HEK293T (cell line): ENCODE data around the gene ANKRD17.
"Not testable (repeated sequence)": the region's sequence is repeated elsewhere in the genome, so short reads cannot be mapped to it uniquely, and the experiment has no call there.

Experiments used
- CTCF ChIA-PET: fragments of 350-600 bp; formaldehyde crosslinking; extraction: SDS; loops from one replicate; lab custom pipeline; 2021; ENCODE audit warnings: antibody characterized with exemption, inconsistent platforms; lab: Yijun Ruan, JAX
- POLR2A ChIA-PET: fragments of 350-600 bp; formaldehyde crosslinking; extraction: SDS; loops from one replicate; lab custom pipeline; 2020; ENCODE audit warnings: antibody characterized with exemption, inconsistent platforms; lab: Yijun Ruan, JAX
- DNase-seq: peaks from one replicate; pipeline ENCODE4 v3.0.0; 2012; ENCODE audit warnings: mixed read lengths; ENCODE audit errors: extremely low spot score
- ARNT ChIP-seq: fragments of 450-650 bp; IDR thresholded peaks from 2 replicates; pipeline ENCODE4 v1.6.1; 2017; ENCODE audit warnings: mild to moderate bottlenecking
- BHLHE40 ChIP-seq: fragments of 450-650 bp; IDR thresholded peaks from 2 replicates; pipeline ENCODE4 v1.6.1; 2016; ENCODE audit warnings: mild to moderate bottlenecking, moderate library complexity, borderline replicate concordance
- CTBP1 ChIP-seq: fragments of 450-650 bp; IDR thresholded peaks from 2 replicates; pipeline ENCODE4 v1.6.1; 2016; ENCODE audit warnings: borderline replicate concordance
- ELF4 ChIP-seq: fragments of 450-650 bp; IDR thresholded peaks from 2 replicates; pipeline ENCODE4 v1.6.1; 2017; ENCODE audit warnings: antibody characterized with exemption
- FOXA1 ChIP-seq: fragments of 450-650 bp; IDR thresholded peaks from 2 replicates; pipeline ENCODE4 v1.6.1; 2016; ENCODE audit warnings: mild to moderate bottlenecking
- FOXK2 ChIP-seq: fragments of 450-650 bp; IDR thresholded peaks from 2 replicates; pipeline ENCODE4 v1.6.1; 2016; ENCODE audit warnings: mild to moderate bottlenecking
- FOXM1 ChIP-seq: fragments of 450-650 bp; IDR thresholded peaks from 2 replicates; pipeline ENCODE4 v1.6.1; 2017; ENCODE audit warnings: mild to moderate bottlenecking, borderline replicate concordance
- HDGF ChIP-seq: fragments of 450-650 bp; IDR thresholded peaks from 2 replicates; pipeline ENCODE4 v1.6.1; 2017; ENCODE audit warnings: antibody characterized with exemption, borderline replicate concordance
- L3MBTL2 ChIP-seq: fragments of 450-650 bp; conservative IDR thresholded peaks from 2 replicates; pipeline ENCODE4 v1.6.1; 2016; ENCODE audit warnings: mild to moderate bottlenecking
- LEF1 ChIP-seq: fragments of 450-650 bp; IDR thresholded peaks from 2 replicates; pipeline ENCODE4 v1.6.1; 2017; ENCODE audit warnings: mild to moderate bottlenecking, borderline replicate concordance
- NFRKB ChIP-seq: fragments of 450-650 bp; IDR thresholded peaks from 2 replicates; pipeline ENCODE4 v1.6.1; 2016; ENCODE audit warnings: mild to moderate bottlenecking, moderate library complexity
- SP1 ChIP-seq: fragments of 450-650 bp; IDR thresholded peaks from 2 replicates; pipeline ENCODE4 v1.6.1; 2017
- SUZ12 ChIP-seq: fragments of 450-650 bp; IDR thresholded peaks from 2 replicates; pipeline ENCODE4 v1.6.1; 2016; ENCODE audit warnings: mild to moderate bottlenecking
- TARDBP ChIP-seq: fragments of 450-650 bp; IDR thresholded peaks from 2 replicates; pipeline ENCODE4 v1.6.1; 2016
- ZNF384 ChIP-seq: fragments of 450-650 bp; IDR thresholded peaks from 2 replicates; pipeline ENCODE4 v1.6.1; 2016
- TF ChIP-seq, protein P1 (sequence below): fragments of 450-650 bp; IDR thresholded peaks from 2 replicates; pipeline ENCODE4 v1.6.1; 2016

Gene ANKRD17

DNA sequence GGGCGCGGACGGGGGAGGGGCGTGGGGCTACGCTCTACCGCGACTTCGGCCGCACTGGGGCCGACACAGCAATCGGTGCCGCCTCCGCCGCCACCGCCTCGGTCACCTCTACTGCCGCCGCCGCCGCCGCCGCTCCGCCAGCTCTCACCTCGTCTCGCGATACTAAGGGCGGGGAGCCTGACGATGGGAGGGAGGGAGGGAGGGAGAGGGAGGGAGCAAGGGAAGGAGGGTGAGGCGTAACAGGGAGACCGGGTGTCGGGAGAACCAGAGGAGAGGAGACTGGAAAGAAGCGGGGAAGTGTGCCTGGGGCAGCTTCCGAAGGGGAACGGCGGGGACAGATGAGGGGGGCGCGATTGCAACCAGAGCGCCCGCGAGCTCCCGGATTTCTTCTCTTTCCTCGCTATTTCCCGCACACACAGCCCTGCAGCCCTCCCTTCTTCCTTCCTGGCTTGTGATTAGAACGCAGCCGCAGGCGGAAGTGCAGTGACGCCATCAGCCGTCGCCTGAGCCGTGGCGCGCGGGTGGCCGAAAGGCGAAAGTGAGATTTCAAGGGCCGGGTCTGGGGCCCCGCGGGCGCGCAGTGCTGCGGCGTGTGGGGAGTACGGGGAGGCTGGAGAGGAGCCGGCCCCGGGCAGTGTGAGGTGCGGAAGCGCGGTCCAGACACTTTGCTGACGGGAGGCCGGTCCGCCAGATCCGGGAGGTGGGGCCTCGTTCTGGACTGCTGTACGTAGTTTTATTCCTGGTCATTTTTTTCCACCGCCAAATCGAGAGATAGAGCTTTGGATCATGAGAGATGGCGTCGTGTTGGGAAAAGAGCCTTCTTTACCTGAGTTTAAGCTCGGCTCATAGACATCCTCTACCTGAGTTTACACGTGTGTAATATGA lies at the start of gene ANKRD17:
TSS of gene ANKRD17 (minus strand) at position 113 of the 885 bp plus-strand sequence. CDS start 130 bp downstream, outside the sequence.
- TF ChIP-seq HDGF (no peak), ELF4 (peak; percentile 82), L3MBTL2 (peak; percentile 52; the same call in 1 of the 2 replicates), NFRKB (peak; percentile 63; the same call in 1 of the 2 replicates), SP1 (no peak)
- ChIA-PET CTCF (no interaction called here), POLR2A (interaction anchor here (0.6 to 2.6 kb wide), 14 partner anchors 8 to 917 kb away, joined by 3 to 12 read pairs (median 3); partner anchors contain the start of gene COX18)
- peak; percentile 75 for DNase-seq

DNA sequence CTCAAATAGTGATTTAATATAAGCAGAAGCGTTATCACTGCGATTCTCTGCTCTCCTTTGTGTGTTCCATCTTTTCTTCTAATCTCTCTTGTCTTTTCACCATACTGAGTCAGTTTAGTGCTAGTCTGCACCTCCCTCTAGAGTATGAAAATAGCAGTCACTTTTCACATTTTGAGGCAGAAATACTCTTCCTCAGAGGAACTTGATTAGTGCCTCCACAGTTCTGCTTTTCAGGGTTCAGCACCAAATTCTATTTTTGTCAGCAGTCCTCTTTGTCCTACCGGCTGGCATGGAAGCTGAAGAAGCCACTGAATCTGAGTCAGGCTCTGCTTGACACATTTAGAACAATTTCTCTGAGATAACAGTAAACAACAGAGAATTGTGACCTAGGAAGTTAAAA lies 49.7 kb upstream of the ANKRD17 start:
- ChIA-PET CTCF (interaction anchor here (0.8 to 0.9 kb wide), 2 partner anchors 96 to 346 kb away, joined by 3 read pairs; partner anchors contain the start of gene ALB), POLR2A (no interaction called here)
- TF ChIP-seq, protein P1, sequence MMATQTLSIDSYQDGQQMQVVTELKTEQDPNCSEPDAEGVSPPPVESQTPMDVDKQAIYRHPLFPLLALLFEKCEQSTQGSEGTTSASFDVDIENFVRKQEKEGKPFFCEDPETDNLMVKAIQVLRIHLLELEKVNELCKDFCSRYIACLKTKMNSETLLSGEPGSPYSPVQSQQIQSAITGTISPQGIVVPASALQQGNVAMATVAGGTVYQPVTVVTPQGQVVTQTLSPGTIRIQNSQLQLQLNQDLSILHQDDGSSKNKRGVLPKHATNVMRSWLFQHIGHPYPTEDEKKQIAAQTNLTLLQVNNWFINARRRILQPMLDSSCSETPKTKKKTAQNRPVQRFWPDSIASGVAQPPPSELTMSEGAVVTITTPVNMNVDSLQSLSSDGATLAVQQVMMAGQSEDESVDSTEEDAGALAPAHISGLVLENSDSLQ = no peak
- TF ChIP-seq SP1 (no peak), NFRKB (no peak), FOXM1 (no peak), CTBP1 (no peak), BHLHE40 (no peak), ARNT (no peak), ELF4 (no peak), FOXK2 (no peak), TARDBP (no peak), ZNF384 (no peak), FOXA1 (no peak), HDGF (no peak), LEF1 (no peak), L3MBTL2 (no peak)
- no peak for DNase-seq

DNA sequence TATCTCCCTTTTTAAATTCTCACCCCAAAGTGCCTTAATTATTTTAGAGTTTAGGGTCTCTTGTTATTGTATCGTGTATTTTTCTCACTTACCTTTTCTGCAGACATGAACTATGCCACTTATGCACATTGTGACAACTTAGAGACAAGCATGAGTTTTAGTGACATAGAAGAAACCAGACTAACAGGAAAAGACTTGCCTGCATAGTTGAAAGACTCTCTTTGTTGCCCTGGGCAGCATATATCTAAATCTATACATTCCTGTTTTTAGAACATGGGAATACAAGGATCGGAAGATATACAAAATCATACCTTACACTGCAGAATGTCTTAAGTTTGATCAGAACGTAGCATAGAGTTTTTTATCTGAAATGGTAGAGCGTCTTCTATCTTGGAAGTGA lies 45.1 kb upstream of the ANKRD17 start:
- no peak for TF ChIP-seq FOXK2
- TF ChIP-seq NFRKB = no peak
- no peak for TF ChIP-seq FOXA1
- no peak for TF ChIP-seq LEF1
- no peak for TF ChIP-seq SP1
- TF ChIP-seq FOXM1 = no peak
- TF ChIP-seq, protein P1 = no peak
- no peak for TF ChIP-seq L3MBTL2
- no peak for TF ChIP-seq CTBP1
- TF ChIP-seq HDGF = no peak
- no peak for TF ChIP-seq ARNT
- no peak for TF ChIP-seq SUZ12
- no peak for TF ChIP-seq TARDBP
- TF ChIP-seq ELF4 = no peak
- no peak for TF ChIP-seq ZNF384
- TF ChIP-seq BHLHE40 = no peak
- DNase-seq = no peak
- ChIA-PET CTCF (no interaction called here), POLR2A (no interaction called here)

DNA sequence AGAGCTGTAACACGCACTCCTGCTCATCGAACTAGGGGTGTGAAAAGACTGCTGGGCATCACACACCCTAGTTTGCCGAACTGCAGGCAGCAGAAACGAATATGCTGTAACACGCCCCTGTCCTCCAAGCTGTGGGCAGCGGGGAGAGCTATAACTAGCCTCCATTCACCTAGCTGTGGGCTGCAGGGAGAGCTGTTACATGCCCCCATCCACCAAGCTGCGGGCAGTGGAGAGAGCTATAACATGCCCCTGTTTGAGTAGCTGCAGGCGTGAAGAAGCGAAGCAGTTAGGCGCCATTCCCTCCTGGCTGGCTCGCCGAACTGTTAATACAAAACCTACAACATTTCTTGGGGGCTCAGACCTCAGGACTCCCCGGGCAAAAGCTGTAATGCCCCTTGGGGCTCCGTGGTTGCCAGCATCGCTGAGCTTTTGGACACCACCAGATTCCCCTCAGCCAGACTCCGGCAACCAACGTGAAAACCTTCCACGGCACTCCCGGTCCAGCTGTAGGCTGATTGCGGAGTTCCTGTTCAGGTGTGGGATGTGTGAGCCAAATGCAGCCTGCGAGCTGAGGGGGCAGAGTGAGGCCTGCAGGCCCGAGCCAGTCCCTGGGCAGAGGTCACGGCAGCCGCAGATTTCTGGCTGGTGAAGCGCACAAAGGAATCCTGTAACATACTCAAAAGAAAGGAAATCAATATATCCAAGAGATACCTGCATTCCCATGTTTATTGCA lies 41.1 kb upstream of the ANKRD17 start:
- no peak for DNase-seq
- CTCF ChIA-PET = interaction anchor here (0.6 kb wide), 1 partner anchor 296 kb away, joined by 3 read pairs; no protein-coding TSS in a partner anchor
- TF ChIP-seq L3MBTL2 = no peak
- no peak for TF ChIP-seq SP1
- no peak for TF ChIP-seq SUZ12
- no peak for TF ChIP-seq HDGF
- POLR2A ChIA-PET = no interaction called here

GRCh38 chr4:73292661-73293060 lies 34.1 kb upstream of the ANKRD17 start:
- CTCF ChIA-PET, DNase-seq, POLR2A ChIA-PET: not testable (repeated sequence)

DNA sequence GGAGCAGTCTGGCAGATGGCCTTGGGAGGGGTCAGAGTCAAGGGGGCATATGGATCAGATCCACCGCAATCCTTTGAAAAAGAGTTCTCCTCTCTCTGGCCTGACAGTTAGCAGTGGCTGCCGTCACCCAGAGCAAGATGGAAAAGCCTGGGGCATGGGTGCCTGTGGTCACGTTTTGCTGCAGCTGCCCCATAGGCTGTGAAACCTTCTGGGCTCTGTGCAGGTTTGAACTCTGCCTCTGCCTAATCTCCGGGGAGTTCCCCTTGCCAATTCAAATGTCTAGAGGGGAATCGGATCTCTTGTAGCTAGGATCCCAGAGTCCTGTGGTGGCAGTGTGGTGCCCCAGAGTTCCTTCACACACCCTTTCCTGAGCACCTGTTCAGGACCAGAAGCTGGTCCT lies 23.4 kb upstream of the ANKRD17 start:
- ChIA-PET POLR2A (interaction anchor here (0.7 kb wide), 1 partner anchor 23 kb away, joined by 3 read pairs; no protein-coding TSS in a partner anchor), CTCF (interaction anchor here (0.6 kb wide), 1 partner anchor 37 kb away, joined by 3 read pairs; no protein-coding TSS in a partner anchor)
- DNase-seq = no peak
- TF ChIP-seq HDGF (no peak), SUZ12 (no peak), L3MBTL2 (no peak), ARNT (no peak)

DNA sequence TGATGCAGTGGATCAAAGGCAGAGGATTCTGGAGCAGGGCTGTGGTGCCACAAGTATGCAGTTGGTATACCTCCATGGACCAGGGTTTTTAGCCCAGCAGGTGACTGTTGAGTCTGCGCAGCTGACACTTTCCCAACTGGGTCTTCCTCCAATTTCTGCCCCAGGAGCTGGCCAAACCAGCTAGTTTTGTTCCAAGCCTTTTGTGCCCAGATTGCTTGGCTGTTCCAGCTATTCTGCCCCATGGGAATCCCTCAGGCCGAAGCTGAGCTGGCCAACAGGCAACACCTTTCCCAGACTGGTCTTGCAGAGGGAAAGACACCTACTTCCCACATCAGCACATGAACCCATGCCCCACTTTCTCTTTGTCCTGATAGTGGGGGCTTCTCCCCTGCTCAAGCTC lies 22.8 kb upstream of the ANKRD17 start:
- no peak for DNase-seq
- POLR2A ChIA-PET = interaction anchor here (0.7 kb wide), 1 partner anchor 22 kb away, joined by 3 read pairs; no protein-coding TSS in a partner anchor
- no peak for TF ChIP-seq ZNF384
- CTCF ChIA-PET = no interaction called here
